Tibial artery (tissue), 4 donors: ENCODE results near the gene TCTN2.

Source experiments
- DNase-seq, 2 donors: peaks; one replicate each; pipeline ENCODE4 v3.0.0-alpha.2; 2019
- H3K27ac ChIP-seq, 2 donors: fragments of 200-600 bp; sonication (generic) in 1 of 2; 1 replicate in 1 of 2; 2 replicates in 1 of 2; pipeline ENCODE4 v1.5.1; 2018 to 2019; ENCODE audit warnings: mild to moderate bottlenecking in 1 of 2
- H3K27me3 ChIP-seq, 2 donors: fragments of 200-600 bp; sonication (generic) in 1 of 2; one replicate each; pipeline versions ENCODE4 v1.5.1 to v1.6.0; 2016 to 2019
- H3K36me3 ChIP-seq, 3 donors: fragments of 200-600 bp; sonication (generic) in 2 of 3; one replicate each; pipeline ENCODE4 v1.5.1; 2016 to 2019; ENCODE audit warnings: mild to moderate bottlenecking in 2 of 3
- H3K4me1 ChIP-seq, 4 donors: fragments of 200-600 bp; sonication (generic) in 2 of 4; 1 replicate in 3 of 4; 2 replicates in 1 of 4; pipeline ENCODE4 v1.5.1; 2016 to 2019
- H3K4me3 ChIP-seq, 2 donors: fragments of 200-600 bp; sonication (generic) in 1 of 2; 1 replicate in 1 of 2; 2 replicates in 1 of 2; pipeline ENCODE4 v1.5.1; 2018 to 2019; ENCODE audit warnings: mild to moderate bottlenecking in 2 of 2
- H3K9me3 ChIP-seq, 3 donors: fragments of 200-600 bp; sonication (generic) in 1 of 3; one replicate each; pipeline ENCODE4 v1.5.1; 2016 to 2019
- intact Hi-C: fragments of 100-400 bp; cut with DNase I; formaldehyde crosslinking; loops from one replicate; pipeline ENCODE4 v1.15.0; 2023; ENCODE audit warnings: low total_unique reads
- TF ChIP-seq, protein P1 (sequence below), 2 experiments: fragments of 200-600 bp in 1 of 2; fragments of 450-650 bp in 1 of 2; IDR thresholded peaks; one replicate each; pipeline ENCODE4 v1.5.1; 2017 to 2019; ENCODE audit warnings: antibody characterized with exemption in 2 of 2, mild to moderate bottlenecking in 1 of 2, moderate library complexity in 1 of 2

Gene TCTN2

DNA sequence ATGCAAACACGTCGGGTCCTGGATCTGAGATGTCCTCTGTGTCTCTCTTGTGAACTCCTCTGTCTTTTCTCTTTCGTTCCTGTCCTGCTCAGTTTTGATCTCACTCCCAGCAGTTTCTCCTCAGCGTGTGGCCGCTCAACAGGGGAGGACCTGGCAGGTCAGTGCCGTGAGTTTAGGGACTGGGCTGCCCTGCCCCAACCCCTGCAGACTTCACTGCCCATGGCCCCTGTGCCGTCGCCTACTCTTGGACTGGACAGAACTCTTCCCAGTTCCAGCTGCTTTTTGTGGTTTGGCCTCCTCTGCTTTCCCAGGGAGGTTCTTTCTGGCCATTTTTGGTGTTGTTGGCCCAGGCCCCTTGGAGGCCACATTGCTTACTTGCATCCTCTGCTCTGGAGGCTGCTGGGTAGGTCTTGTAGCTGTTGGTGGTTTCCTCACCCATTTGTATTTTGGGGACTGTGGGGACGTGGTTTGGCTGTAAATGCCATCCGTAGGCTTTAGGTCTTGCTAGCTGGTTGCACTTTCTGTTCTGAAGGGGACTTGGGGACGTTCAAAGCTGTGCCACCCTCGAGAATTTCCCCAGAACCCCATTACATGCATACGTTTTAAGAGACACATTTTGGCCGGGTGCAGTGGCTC is 71.1 kb downstream of the TCTN2 start:
- H3K27ac ChIP-seq, result no peak overlapping the region
- H3K27me3 ChIP-seq, result no peaks in the 10 kb centered on the region
- TF ChIP-seq, protein P1, sequence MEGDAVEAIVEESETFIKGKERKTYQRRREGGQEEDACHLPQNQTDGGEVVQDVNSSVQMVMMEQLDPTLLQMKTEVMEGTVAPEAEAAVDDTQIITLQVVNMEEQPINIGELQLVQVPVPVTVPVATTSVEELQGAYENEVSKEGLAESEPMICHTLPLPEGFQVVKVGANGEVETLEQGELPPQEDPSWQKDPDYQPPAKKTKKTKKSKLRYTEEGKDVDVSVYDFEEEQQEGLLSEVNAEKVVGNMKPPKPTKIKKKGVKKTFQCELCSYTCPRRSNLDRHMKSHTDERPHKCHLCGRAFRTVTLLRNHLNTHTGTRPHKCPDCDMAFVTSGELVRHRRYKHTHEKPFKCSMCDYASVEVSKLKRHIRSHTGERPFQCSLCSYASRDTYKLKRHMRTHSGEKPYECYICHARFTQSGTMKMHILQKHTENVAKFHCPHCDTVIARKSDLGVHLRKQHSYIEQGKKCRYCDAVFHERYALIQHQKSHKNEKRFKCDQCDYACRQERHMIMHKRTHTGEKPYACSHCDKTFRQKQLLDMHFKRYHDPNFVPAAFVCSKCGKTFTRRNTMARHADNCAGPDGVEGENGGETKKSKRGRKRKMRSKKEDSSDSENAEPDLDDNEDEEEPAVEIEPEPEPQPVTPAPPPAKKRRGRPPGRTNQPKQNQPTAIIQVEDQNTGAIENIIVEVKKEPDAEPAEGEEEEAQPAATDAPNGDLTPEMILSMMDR (IDR thresholded peaks at IDR 0.05), result no peak
- no peak overlapping the region for H3K4me3 ChIP-seq
- no peak for DNase-seq
- H3K36me3 ChIP-seq, result peaks cover 61 to 94% (median 77%) of the 10 kb centered on the region in 3 donors
- no peaks in the 10 kb centered on the region for H3K9me3 ChIP-seq
- intact Hi-C loops, result no loop called here
- H3K4me1 ChIP-seq, result no peaks in the 10 kb centered on the region

DNA sequence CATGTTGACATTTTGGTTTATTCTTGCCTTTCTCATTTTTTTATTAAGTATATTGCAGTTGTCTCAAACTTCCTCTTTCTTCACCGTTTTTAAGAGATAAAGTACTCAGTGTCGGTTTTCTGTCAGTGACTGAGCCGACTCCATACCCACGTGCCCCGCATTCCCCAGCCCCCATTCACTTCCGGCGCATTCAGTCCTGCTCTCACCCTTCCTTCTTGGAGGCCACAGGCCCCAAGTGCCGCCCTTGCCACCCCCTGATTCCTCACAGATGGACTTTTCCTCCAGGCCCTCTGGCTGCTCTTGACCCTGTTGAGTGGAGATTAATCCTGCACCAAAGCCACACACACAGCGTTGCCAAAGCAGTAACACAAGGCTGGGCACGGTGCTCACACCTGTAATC is 72.1 kb downstream of the TCTN2 start:
- H3K4me3 ChIP-seq, result no peak overlapping the region
- no peaks in the 10 kb centered on the region for H3K4me1 ChIP-seq
- no peaks in the 10 kb centered on the region for H3K27me3 ChIP-seq
- H3K9me3 ChIP-seq, result no peaks in the 10 kb centered on the region
- no peak for DNase-seq
- TF ChIP-seq, protein P1 (IDR thresholded peaks at IDR 0.05), result no peak
- H3K27ac ChIP-seq, result no peak overlapping the region
- peaks cover 53 to 92% (median 72%) of the 10 kb centered on the region in 3 donors for H3K36me3 ChIP-seq
- intact Hi-C loops, result no loop called here

DNA sequence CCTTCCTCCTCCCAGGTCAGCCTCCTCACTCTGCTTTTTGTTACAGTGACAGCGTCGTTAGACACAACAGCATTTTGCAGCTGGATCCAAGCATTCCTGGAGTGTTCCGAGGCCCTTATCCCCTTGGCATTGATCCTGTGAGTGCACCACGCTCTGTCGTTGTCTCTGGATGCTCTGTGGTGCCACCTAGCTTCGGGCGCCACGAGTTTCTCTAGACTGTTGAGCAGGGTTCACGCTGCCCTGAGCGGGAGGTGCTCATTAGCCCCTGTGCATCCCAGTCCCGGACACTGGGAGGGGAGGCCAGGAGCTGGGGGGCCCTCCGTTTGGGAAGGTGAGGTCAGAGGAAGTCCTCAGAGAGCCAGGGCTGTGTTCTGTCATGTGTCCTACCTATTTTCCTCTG is 73.9 kb downstream of the TCTN2 start:
- DNase-seq, result no peak
- intact Hi-C loops, result no loop called here
- Histone ChIP-seq H3K27ac (no peak overlapping the region), H3K4me1 (no peaks in the 10 kb centered on the region), H3K27me3 (no peaks in the 10 kb centered on the region), H3K4me3 (no peak overlapping the region), H3K36me3 (peaks cover 58 to 91% (median 71%) of the 10 kb centered on the region in 3 donors), H3K9me3 (no peaks in the 10 kb centered on the region)
- TF ChIP-seq, protein P1 (IDR thresholded peaks at IDR 0.05), result no peak

DNA sequence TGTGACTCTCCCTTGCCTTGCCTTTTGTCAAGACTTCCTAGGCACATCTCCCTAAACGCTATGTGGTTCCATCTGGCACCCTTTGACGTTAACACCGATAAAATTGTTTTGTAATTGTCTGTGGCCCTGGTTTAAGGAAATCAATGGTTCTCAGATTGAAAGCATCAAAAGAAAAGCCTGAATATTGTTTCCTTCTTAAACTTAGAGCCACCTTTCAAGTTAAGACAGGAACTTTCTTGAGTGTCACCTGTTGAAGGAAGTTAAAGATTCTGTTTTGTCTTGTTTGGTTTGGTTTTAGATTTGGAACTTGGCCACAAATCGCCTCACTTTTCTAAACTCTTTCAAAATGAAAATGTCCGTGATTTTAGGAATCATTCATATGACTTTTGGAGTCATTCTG is 76.4 kb downstream of the TCTN2 start:
- no peaks in the 10 kb centered on the region for H3K27me3 ChIP-seq
- TF ChIP-seq, protein P1 (IDR thresholded peaks at IDR 0.05), result no peak
- H3K4me3 ChIP-seq, result no peak overlapping the region
- no peaks in the 10 kb centered on the region for H3K9me3 ChIP-seq
- H3K27ac ChIP-seq, result no peak overlapping the region
- no peak for DNase-seq
- intact Hi-C loops, result no loop called here
- no peaks in the 10 kb centered on the region for H3K4me1 ChIP-seq
- peaks cover 51 to 93% (median 64%) of the 10 kb centered on the region in 3 donors for H3K36me3 ChIP-seq

DNA sequence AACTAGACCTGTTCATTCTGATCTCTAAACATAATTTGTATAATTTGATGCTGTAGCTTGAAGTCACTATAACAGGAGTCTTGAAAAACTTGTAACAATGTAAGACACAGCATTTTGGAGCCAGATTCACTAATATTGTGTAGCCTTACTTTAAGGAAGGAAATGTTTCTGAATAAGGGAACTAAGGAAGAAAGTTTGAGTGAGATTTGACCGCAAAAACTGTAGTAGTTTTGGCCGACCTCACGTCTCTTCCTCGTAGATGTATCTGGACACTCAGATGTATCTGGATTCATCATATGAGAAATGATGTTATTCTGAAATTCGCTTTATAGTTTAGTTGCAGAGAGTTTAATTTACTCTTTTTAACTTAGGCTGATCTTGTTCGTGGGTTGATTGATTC is 77.2 kb downstream of the TCTN2 start:
- H3K4me3 ChIP-seq, result no peak overlapping the region
- peaks cover 0 to under 1% (median 0%) of the 10 kb centered on the region in 4 donors for H3K4me1 ChIP-seq
- H3K27me3 ChIP-seq, result no peaks in the 10 kb centered on the region
- H3K27ac ChIP-seq, result no peak overlapping the region
- TF ChIP-seq, protein P1 (IDR thresholded peaks at IDR 0.05), result no peak
- no peaks in the 10 kb centered on the region for H3K9me3 ChIP-seq
- H3K36me3 ChIP-seq, result peaks cover 45 to 93% (median 65%) of the 10 kb centered on the region in 3 donors
- DNase-seq, result no peak
- intact Hi-C loops, result no loop called here
